Activated T-cell treated with anti-CD3 and anti-CD28 coated beads for 24 hours (primary cell): Measurements from ENCODE around the gene FITM2.
"Not testable (repeated sequence)": the region's sequence is repeated elsewhere in the genome, so short reads cannot be mapped to it uniquely, and the experiment has no call there.

Experiments
- DNase-seq: peaks from one replicate; pipeline ENCODE4 v3.0.0-alpha.2; 2020; ENCODE audit warnings: low read depth

Gene FITM2

DNA sequence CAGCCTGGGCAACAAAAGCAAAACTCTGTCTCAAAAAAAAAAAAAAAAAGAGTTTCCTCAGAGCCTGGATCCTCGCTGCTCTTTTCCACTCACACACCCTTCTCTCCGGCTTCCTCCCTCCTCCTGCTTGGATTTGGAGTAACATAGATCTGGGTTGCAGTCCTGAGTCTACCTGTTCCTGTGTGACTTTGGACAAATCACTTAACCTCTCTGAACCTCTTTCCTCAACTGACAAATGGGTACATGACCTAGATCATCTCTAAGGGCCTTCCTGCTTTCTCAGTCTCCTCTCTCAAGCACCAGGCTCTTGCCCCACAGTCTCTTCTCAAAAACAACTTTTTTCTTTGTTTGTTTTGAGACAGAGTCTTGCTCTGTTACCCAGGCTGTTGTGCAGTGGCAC, 20.2 kb upstream of the FITM2 start:
- no peak for DNase-seq

DNA sequence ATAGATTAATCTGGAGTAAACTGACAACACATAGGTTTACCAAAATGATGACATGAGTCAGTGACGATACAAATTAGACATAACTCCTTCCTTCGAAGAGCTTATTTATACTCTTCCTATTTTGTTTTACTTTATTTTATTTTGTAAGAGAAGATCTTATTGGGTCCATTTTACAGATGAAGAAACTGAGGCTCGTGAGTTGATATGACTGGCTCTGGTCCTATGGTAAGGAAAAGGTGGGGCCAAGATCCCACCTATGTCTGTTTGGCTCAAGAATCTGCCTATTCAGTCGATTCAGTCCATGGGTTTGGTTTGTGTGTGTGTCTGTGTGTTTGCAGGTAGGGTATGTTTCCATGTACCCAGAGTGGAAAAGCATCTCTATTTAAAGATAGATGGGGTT, 17.4 kb upstream of the FITM2 start:
- no peak for DNase-seq

DNA sequence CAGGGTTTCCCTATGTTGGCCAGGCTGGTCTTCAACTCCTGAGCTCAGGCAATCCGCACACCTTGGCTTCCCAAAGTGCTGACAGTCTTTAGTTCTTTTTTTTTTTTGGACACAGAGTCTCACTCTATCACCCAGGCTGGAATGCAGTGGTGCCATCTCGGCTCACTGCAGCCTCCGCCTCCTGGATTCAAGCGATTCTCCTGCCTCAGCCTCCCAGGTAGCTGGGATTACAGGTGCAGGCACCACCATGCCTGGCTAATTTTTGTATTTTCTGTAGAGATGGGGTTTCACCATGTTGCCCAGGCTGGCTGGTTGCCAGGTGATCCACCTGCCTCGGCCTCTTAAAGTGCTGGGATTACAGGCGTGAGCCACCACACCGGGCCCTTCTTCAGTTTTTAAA, 16.7 kb upstream of the FITM2 start:
- not testable (repeated sequence) for DNase-seq

DNA sequence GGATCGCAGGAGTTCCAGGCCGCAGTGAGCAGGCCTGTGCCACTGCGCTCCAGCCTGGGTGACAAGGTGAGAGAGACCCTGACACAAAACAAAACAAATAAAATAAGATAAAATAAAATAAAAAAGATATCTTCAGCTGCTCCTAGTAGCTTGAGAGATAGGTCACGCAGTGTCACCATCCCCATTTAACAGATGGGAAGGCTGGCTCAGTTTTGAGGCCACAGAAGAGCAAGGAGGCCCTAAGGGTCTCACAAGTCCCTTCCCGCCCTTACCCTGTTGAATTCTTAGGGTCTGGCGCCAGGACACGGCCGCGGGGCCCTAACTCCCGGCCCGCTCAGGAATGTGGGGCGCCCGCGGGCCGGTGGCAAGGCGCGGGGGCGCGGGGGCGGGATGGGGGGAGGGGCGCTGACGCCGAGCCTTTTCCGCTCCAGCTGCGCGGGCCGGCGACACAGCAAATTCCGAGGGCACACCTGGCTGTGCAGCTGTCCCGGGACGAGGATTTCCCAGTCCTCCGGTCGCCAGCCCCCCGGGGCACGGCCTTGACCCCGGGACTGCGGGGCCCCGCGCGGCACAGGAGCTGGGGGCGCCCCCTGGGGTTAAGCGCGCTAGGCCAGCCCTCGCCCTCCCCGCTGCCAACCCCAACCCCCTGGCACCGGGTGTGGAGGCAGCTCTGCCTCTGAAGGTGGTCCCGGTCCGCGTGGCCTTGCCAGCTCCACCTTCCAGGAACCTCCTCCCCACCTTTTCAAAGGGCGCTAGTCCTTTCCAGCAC, 15.6 kb upstream of the FITM2 start:
- peak; percentile 7 for DNase-seq

DNA sequence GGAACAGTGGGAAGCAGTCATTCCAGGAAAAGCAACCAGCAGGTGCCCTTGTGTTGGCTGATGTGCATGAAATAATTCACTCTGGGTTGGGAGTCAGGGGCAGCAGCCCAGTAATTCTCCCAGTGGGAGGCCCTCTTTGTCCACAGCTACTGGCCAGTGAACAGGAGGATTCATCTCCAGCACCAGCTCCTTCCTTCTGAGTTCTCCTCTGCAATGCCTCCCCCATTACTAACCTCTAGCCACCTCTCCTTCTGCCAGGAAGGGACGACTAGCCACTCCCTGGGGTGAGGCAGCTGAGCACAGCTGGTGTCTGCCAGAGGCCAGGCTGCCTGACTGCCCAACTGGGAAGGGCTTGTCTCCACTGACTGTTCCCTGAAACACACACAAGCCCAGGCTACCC, 13.3 kb upstream of the FITM2 start:
- DNase-seq, result no peak

DNA sequence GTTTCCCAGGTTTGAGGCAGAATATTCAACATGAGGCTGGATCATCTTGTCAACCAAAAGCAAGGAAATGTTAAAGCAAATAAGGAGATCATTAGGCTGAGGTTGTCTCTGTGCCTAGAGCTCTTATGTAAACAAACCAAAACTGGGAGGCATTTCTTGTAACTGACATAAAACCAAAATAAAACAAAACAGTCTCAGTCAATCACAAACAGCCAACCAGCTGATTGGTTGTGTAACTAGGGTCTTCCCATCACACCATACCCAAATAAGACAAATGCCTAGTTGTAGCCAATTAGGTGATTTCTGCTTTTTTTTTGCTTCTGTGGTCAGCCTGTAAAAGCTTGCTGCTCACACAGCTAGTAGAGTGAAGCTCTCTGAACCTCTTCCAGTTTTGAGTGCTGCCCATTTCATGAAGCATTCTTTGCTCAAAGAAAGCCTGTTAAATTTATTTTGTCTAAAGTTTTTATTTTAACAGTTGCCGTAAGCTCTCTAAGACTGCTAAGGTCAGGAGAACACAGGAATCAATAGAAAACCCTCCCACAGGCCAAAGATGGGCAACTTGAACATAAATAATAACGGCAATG, 8.9 kb upstream of the FITM2 start:
- DNase-seq, result no peak

DNA sequence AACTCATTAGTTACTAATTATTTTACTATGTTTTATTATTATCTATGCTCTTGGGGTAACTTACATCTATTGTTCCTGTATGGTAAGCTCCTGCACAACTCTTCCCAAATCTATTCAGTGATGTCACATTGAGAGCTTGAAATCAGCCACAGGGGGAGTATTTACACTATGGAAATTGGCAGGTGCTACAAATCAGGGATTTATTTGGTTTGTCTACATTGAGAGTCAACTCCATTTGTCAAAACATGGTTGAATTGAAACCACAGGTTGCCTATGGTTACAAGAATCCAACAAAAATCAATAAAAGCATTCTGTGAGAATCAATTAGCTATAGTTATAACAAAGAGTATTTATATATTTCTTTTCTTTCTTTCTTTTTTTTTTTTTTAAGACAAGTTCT, 3.9 kb upstream of the FITM2 start:
- no peak for DNase-seq

DNA sequence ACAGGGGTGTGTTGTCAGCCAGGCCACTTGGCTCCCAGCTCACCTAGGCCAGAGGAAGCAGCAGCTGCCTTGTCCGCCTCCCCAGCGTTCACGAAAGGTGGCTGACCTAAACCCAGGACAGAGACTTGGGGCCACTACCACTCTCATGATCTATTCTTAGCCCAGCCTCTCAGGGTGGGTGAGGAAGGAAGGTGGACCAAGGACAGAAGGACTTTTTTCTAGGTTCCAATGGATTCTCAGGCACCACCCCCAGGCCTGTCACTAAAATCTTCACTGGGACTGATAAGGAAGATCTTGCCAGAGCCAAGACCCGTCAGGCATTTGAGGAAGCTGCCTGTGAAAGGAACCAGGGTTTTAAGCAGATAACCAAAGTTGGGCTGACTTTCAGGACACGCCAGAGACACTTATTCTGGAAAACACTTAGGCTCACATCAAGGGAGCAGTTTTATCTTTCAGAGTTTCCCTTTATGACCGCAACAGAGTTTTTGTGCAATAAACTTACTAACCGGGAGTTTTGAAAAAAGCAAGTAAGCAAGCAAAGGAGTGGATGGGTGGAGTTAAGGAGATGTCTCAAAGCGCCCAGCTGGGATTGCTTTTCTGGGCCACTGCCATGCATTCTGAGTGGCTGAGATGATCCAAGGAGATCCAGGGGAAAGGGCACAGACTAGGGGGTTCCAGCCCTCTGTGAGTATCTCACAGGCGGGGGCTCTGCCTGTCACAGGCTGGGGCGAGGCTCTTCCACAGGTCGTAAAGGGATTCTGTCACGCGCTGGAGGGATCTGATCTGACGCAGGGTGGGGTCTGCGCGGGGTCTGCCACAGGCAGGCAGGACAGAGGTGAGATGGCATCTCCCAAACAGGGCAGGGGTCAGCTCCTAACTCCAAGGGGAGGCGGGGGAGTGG, 989 bp downstream of the FITM2 start:
- DNase-seq, result no peak

DNA sequence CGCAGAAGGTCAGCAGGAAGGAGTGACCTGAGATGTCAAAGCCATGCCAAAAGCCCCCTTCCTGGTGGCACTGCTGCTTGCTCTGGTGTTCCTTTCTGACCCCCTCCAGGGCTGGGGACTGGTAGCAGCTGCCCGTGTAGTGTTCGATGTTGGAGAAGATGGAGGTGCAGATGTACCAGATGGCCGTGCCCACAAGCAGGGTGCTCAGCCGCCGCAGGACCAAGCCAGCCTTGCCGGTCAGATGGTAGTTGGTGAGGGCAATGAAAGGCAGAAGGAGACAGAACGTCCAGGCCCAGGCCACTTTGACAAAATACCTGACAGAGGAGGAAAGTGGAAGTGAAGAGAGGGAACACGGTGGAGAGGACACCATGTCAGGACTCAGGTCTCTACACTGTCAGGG, 4.1 kb downstream of the FITM2 start:
- no peak for DNase-seq

DNA sequence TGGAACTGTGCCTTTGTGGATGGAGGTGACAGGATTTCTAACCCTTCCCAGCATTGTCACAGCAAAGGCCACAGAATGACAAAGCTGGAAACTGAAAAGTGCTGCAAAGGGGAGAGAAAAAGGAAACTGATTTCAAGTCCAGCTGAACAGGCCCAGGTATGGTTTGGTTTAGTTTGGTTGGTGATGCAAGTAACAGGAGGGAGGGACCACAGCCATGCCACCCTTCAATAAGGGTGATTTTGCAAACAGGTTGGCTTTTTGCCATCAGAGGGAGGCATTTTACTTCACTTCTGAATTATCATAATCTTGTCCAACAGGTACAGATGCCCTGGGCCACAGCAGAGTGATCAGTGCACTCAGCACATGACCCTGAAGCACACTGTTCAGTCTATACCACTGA, 6.6 kb downstream of the FITM2 start:
- DNase-seq, result no peak

DNA sequence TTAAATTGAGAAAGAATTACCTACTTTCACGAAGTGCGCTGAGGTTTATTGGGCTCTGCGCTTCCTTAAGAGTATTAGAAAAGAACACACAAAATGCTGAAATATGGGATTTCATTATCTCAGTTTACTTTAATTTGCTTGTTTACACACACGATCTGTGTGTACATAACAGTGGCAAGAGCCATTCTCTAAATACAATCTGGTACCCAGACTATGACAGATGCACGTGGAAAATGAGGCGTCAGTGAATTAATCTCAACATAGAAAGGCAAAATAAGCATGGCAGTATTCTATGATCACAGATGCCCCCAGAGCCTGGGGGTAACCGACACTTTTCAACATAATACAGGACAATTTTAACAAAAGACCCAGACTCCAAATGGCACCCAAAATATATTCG, 8.3 kb downstream of the FITM2 start:
- no peak for DNase-seq

DNA sequence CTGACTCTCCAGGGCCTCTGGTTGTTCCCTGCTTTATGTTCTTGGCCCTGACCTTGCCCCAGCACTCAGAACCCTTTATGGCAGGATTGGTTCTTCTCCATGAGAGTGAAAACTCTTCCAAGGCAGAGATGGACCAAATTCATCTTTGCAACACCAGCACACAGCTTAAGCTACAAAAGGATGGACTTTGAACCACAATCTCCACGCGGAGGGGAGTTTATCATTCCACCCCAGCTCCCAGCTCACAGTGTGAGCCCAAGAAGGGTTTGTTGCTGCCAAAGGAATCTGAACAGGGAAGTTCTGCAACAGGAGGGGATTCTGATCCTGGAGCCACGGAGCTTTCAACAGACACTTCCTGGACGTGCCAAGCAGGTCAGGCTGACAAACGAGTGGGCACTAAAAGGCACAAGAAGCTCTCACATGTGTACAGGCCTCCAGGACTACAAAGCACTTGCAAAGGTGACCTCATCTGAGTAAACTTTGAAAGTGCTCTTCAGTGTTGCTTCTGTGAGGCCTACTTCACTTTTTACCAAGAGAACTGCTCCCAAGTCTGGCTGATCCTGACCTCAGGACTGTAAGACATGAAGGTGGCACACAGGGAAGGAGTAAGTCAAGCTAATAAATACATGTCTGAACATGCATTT, 8.9 kb downstream of the FITM2 start:
- DNase-seq, result no peak

DNA sequence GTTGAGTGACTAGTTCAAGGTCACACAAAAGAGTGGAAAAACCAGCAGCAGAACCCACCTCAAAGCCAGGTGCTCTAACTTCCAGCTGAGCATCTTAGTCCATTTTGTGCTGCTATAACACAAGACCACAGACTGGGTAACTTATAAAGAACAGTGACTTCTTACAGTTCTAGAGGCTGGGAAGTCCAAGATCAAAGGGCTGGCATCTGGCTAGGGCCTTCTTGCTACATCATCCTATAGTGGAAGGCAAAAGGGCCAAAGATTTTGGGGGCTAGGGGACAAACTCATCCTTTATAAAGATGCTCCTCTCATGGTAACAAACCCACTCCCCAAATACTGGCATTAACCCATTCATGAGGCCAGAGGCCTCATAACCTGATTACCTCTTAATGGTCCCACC, 9.7 kb downstream of the FITM2 start:
- DNase-seq, result no peak

DNA sequence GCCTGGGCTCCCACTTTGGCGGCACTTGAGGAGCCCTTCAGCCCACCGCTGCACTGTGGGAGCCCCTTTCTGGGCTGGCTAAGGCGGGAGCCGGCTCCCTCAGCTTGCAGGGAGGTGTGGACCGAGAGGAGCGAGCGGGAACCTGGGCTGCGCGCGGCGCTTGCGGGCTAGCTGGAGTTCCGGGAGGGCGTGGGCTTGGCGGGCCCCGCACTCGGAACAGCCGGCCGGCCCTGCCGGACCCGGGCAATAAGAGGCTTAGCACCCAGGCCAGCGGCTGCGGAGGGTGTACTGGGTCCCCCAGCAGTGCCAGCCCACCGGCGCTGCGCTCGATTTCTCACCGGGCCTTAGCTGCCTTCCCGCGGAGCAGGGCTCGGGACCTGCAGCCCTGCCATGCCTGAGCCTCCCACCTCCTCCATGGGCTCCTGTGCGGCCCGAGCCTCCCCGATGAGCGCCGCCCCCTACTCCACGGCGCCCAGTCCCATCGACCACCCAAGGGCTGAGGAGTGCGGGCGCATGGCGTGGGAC, 11.9 kb downstream of the FITM2 start:
- not testable (repeated sequence) for DNase-seq

DNA sequence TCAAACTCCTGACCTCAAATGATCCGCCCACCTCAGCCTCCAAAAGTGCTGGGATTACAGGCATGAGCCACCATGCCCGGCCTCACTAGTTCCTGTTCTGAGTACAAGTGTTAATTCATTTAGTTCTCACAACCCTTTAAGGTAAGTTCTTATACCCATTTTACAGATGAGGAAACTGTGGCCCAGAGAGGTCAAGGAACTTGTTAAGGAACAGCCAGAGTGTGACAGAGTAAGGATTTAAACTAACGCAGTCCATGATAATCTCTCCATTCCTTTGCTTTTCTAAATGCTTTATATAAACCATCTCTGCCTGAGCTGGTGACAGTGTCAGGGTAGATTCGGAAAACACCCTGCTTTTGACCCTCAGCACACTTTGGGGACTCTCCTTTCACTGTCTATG, 13.3 kb downstream of the FITM2 start:
- no peak for DNase-seq

DNA sequence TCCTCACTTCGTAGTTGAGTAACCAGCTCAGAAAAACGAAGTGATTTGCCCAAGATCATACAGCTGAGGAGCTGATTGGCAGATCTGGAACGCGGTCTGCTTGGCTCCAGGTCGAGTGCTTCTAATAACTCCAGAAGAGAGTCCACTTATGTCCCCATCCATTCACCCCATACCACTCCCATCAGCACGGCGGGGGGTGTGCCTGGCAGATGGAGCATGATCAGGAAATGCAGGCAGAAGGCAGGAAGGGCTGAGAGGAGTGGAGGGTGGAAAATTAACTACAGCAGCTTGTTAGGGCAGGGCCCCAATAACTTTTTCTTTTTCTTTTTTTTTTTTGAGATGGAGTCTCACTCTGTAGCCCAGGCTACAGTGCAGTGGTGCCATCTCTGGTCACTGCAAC, 15.0 kb downstream of the FITM2 start:
- no peak for DNase-seq

DNA sequence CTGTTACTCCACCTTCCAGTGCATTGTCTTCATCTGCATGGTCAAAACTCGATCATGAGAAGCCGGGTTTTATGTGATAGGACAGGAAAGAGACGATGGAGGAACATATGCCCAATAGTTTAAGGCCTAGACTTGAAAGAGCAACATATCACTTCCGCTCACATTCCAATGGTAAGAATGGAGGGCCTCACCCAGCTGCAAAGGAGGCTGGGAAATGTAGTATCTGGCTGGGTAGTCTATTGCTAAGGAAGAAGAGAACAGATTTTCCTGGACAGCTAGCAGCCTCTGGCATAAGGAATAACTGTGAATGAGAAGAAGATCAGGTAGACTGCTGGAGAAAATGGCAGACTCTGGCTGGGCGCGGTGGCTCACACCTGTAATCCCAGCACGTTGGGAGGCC, 19.2 kb downstream of the FITM2 start:
- no peak for DNase-seq

DNA sequence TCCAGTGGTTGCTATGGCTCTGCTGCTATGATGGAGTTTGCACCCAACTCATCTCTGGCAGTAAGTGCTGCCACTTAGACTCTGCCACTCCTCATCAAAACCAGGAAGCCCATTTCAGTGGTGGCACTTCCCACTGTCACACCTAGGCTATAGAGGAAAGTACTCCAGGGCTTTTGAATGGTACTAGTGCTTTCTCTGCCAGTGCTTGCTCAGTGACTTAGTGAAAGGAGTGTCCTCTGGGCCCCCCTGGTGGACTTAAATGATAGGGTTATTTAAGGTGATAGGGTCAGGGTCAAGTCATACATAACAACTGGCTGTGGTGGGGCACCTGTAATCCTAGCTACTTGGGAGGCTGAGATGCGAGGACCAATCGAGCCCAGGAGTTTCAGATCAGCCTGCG, 22.8 kb downstream of the FITM2 start:
- DNase-seq, result no peak

DNA sequence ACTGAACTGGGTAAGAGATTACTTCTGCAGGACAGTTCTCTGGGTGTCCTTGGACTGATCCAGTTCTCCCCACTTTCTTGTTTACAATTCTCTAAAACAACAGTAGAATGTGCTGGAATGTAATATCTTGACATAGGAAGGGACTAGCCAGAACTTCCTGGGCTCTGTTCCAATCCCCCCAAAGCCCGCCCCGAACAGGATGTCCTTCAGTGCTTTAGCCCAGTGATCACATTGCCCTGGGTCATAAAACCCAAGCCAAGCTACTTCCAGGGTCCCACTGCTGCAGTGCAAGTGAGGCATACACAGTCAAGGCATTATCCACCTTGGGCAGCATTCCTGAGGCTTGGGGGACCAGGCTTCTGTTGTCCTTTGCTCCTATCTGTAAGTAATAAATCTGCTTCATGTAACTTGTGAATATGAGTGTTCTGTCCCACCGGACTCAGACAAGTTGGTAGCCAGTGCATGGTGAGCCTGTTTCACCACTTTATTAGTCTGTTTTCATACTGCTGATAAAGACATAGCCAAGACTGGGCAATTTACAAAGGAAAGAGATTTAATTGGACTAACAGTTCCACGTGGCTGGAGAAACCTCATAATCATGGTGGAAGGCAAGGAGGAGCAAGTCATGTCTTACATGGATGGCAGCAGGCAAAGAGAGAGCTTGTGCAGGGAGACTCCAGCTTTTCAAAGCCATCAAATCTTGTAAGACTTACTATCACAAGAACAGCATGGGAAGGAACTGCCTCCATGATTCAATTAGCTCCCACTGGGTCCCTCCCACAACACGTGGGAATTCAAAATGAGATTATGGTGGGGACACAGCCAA, 23.5 kb downstream of the FITM2 start:
- DNase-seq, result no peak

DNA sequence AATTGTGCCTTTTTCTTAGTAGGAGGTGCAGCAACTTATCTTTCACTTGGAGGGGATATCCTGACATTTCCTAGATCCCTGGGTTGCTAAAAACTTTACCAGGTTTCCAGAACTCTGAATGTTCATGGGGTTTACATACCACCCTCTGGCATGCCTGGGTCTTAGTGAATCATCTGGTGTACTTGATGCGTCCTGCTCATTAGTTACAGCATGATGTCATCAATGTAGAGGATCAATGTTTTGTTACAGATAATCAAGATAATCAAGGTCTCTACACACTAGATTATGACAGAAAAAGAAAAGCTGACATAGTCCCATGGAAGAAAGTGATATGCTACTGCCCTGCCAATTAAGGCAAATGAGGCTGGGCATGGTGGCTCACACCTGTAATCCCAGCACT, 27.0 kb downstream of the FITM2 start:
- DNase-seq, result no peak

DNA sequence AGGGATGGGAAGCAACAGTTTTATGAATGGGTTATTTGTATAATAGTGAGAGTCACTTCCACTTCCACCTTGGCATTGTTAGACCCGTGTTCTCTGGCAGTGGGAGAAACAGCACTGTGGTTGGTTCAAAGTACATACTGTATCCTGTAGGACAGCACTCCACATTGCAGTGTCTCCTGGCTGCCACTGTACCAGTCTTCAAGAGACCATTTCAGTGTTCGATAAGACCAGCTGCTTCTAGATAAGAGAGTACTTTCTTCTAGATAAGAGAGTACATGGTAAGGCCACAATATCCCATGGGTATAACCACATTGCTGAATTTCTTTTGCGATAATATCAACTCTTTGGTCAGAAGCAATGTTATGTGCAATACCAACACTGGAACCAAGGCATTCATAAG, 28.8 kb downstream of the FITM2 start:
- DNase-seq, result no peak

DNA sequence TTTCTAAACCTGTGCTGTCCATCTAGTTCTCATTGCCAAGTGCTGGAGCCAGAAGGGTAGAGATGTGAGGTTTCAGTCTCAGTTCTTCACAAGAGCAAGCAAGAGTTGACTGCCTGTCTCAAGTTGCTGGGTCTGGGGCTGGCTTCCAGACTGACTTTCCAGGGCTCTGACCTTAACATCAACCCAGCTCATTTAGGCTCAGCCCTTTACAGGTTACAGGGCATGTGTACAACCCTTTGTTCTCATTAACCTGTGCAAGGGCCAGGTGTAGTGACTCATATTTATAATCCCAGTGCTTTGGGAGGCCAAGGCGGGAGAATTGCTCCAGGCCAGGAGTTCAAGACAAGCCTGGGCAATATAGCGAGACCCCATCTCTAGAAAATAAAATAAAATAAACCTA, 30.6 kb downstream of the FITM2 start:
- no peak for DNase-seq
